NCI-H460 (cell line): ENCODE measurements around the gene HPCA. TPM values are rescaled to one million over a fixed set of nuclear protein-coding genes. Genes with fewer than 3 reads are reported as not detected.

Experiments
- DNase-seq: peaks from one replicate; pipeline ENCODE4 v3.0.0-alpha.2; 2016; ENCODE audit warnings: low read depth; ENCODE audit errors: extremely low read depth
- polyA plus RNA-seq: library from polyadenylated mRNA; depleted of rRNA; stranded (reverse); fragments of >200 nt; gene quantifications from 2 replicates; pipeline ENCODE4 v1.2.3, GENCODE V29; 2014; cell fraction: nucleus; rRNA removed
- total RNA-seq: library from RNA; depleted of rRNA; stranded (reverse); fragments of >200 nt; shearing (Covaris generic); gene quantifications from 2 replicates; pipeline ENCODE4 v1.2.3, GENCODE V29; 2014; rRNA removed

HPCA gene
- total RNA-seq, result not detected in 2 replicates
- polyA plus RNA-seq, result not detected in 2 replicates

GRCh38 chr1:32886004-32886827 lies at the start of gene HPCA:
Gene HPCA, plus strand, starts transcription at chr1:32886491. Its CDS starts 2,408 bp downstream, at chr1:32888899.
- DNase-seq, result peak; percentile 52

GRCh38 chr1:32848354-32849063 lies 37.8 kb upstream of the HPCA start:
- DNase-seq, result no peak

GRCh38 chr1:32855861-32856617 lies 30.3 kb upstream of the HPCA start:
- no peak for DNase-seq

- DNase-seq, result no peak
These were observed 28.2 kb upstream of the HPCA start for GRCh38 chr1:32858136-32858535.

GRCh38 chr1:32858791-32859190 lies 27.5 kb upstream of the HPCA start:
- DNase-seq, result no peak

- DNase-seq, result no peak
These were observed 26.4 kb upstream of the HPCA start for GRCh38 chr1:32859915-32860314.

GRCh38 chr1:32860566-32860965 lies 25.7 kb upstream of the HPCA start:
- DNase-seq, result no peak

GRCh38 chr1:32861904-32862695 lies 24.2 kb upstream of the HPCA start:
- no peak for DNase-seq

GRCh38 chr1:32863218-32863880 lies 22.9 kb upstream of the HPCA start:
- no peak for DNase-seq

GRCh38 chr1:32863881-32864245 lies 22.4 kb upstream of the HPCA start:
- DNase-seq, result no peak

- DNase-seq, result no peak
These were observed 21.8 kb upstream of the HPCA start for GRCh38 chr1:32864375-32865019.

GRCh38 chr1:32865639-32866405 lies 20.5 kb upstream of the HPCA start:
- no peak for DNase-seq

GRCh38 chr1:32867151-32867550 lies 19.1 kb upstream of the HPCA start:
- no peak for DNase-seq

GRCh38 chr1:32867671-32868070 lies 18.6 kb upstream of the HPCA start:
- no peak for DNase-seq

- DNase-seq, result no peak
These were observed 18.2 kb upstream of the HPCA start for GRCh38 chr1:32868085-32868484.

- DNase-seq, result no peak
These were observed 17.4 kb upstream of the HPCA start for GRCh38 chr1:32868806-32869455.

GRCh38 chr1:32869923-32870614 lies 16.2 kb upstream of the HPCA start:
- DNase-seq, result no peak
